Measurements from ENCODE around the gene ABCA13.

The ABCA13 gene

GRCh38 chr7:48316768-48317167, 145.5 kb downstream of the ABCA13 start:
- Histone ChIP-seq H3K9me3 (no peaks in the 10 kb centered on the region), H3K27ac (no peak overlapping the region), H3K27me3 (no peaks in the 10 kb centered on the region), H3K4me3 (no peak overlapping the region), H3K4me1 (no peaks in the 10 kb centered on the region), H3K36me3 (no peaks in the 10 kb centered on the region)
- intact Hi-C loops (cut with DNase I; ENCODE audit: low total_unique reads) = no loop called here
- no peak for TF ChIP-seq CTCF (IDR thresholded peaks at IDR 0.05)
- no peak for DNase-seq

- Histone ChIP-seq H3K27ac (no peak overlapping the region), H3K4me3 (no peak overlapping the region), H3K9me3 (no peaks in the 10 kb centered on the region), H3K27me3 (no peaks in the 10 kb centered on the region), H3K4me1 (no peaks in the 10 kb centered on the region), H3K36me3 (no peaks in the 10 kb centered on the region)
- DNase-seq = no peak
- TF ChIP-seq CTCF (IDR thresholded peaks at IDR 0.05) = no peak
- intact Hi-C loops (cut with DNase I; ENCODE audit: low total_unique reads) = no loop called here
Measured at GRCh38 chr7:48317360-48317759, 146.1 kb downstream of the ABCA13 start.

- no peak for DNase-seq
- intact Hi-C loops (cut with DNase I; ENCODE audit: low total_unique reads) = no loop called here
- no peak for TF ChIP-seq CTCF (IDR thresholded peaks at IDR 0.05)
- H3K9me3 ChIP-seq = peaks cover 0 to 16% (median 8%) of the 10 kb centered on the region in 3 donors
- no peak overlapping the region for H3K4me3 ChIP-seq
- no peaks in the 10 kb centered on the region for H3K4me1 ChIP-seq
- no peaks in the 10 kb centered on the region for H3K36me3 ChIP-seq
- no peak overlapping the region for H3K27ac ChIP-seq
- no peaks in the 10 kb centered on the region for H3K27me3 ChIP-seq
Measured at GRCh38 chr7:48321319-48322010, 150.2 kb downstream of the ABCA13 start.

- intact Hi-C loops (cut with DNase I; ENCODE audit: low total_unique reads) = no loop called here
- Histone ChIP-seq H3K36me3 (no peaks in the 10 kb centered on the region), H3K4me3 (no peak overlapping the region), H3K4me1 (no peaks in the 10 kb centered on the region), H3K9me3 (no peaks in the 10 kb centered on the region), H3K27ac (no peak overlapping the region), H3K27me3 (no peaks in the 10 kb centered on the region)
- DNase-seq = no peak
- TF ChIP-seq CTCF (IDR thresholded peaks at IDR 0.05) = no peak
Measured at GRCh38 chr7:48337012-48337621, 165.9 kb downstream of the ABCA13 start.

DNA sequence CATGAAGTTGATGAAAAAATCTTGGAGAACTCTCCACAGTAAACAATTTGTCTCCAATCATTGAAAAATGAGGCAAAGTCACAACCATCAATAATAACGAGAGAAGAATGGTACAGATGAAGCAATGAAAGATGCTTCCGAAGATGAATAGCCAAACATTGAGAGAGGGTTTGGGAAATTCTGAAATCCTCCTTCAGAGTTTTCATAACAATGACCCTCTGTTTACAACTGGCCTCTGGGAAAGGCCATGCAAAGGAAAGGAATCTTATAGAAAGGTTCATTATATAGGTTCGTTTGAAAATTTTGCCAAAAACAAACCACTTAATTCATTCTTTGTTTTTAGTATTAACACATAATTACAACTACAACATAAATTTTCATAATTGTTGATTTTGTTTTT, 166.5 kb downstream of the ABCA13 start:
- no peaks in the 10 kb centered on the region for H3K27me3 ChIP-seq
- no peaks in the 10 kb centered on the region for H3K36me3 ChIP-seq
- no peak for TF ChIP-seq CTCF (IDR thresholded peaks at IDR 0.05)
- no peaks in the 10 kb centered on the region for H3K4me1 ChIP-seq
- no peak overlapping the region for H3K27ac ChIP-seq
- DNase-seq = no peak
- intact Hi-C loops (cut with DNase I; ENCODE audit: low total_unique reads) = no loop called here
- no peaks in the 10 kb centered on the region for H3K9me3 ChIP-seq
- no peak overlapping the region for H3K4me3 ChIP-seq
